B cell (primary cell): Measurements from ENCODE around the gene AGBL4. TPM values are rescaled to one million over a fixed set of nuclear protein-coding genes. Genes with fewer than 3 reads are reported as not detected.

Experiments
- ATAC-seq: fragments of 200-7000 bp; cut with Tn5 transposase; one replicate; pipeline ENCODE4 v1.10.0; 2021; ENCODE audit warnings: low read depth, mild to moderate bottlenecking, moderate number of reproducible peaks, moderate library complexity
- CTCF ChIA-PET: fragments of 350-600 bp; sonication (Branson Sonifier 250); formaldehyde crosslinking; loops from one replicate; lab custom pipeline; 2021; ENCODE audit warnings: antibody characterized with exemption, inconsistent platforms; lab: Charles Lee
- POLR2A ChIA-PET: fragments of 350-600 bp; sonication (Branson Sonifier 250); formaldehyde crosslinking; loops from one replicate; lab custom pipeline; 2021; ENCODE audit warnings: antibody characterized with exemption; lab: Charles Lee
- DNase-seq: peaks from one replicate; pipeline ENCODE4 v3.0.0; 2013
- H2AFZ ChIP-seq: 2 replicates; pipeline ENCODE4 v1.6.1; 2012; ENCODE audit warnings: mild to moderate bottlenecking, low read depth, low read length; ENCODE audit not compliant: insufficient read depth, poor library complexity, severe bottlenecking
- H3K27ac ChIP-seq, 2 donors: 1 replicate in 1 of 2; 2 replicates in 1 of 2; pipeline ENCODE4 v1.5.1; 2012 to 2013; ENCODE audit warnings: low read length in 2 of 2, mild to moderate bottlenecking in 2 of 2, moderate library complexity in 1 of 2
- H3K27me3 ChIP-seq, 4 experiments: fragments of 200-600 bp in 1 of 4; sonication (generic) in 1 of 4; replicated peaks in 1 of 4; 1 replicate in 2 of 4; 2 replicates in 2 of 4; pipeline versions ENCODE4 v1.6.1 to v1.7.0; 2013 to 2016; ENCODE audit warnings: low read length in 3 of 4, mild to moderate bottlenecking in 2 of 4, mixed read lengths in 1 of 4, moderate library complexity in 1 of 4; ENCODE audit not compliant: insufficient read depth in 4 of 4, control insufficient read depth in 3 of 4; ENCODE audit errors: control extremely low read depth in 1 of 4
- H3K36me3 ChIP-seq, 2 experiments: replicated peaks in 1 of 2; 1 replicate in 1 of 2; 2 replicates in 1 of 2; pipeline versions ENCODE4 v1.6.1 to v1.7.1; 2013; ENCODE audit warnings: low read length in 1 of 2; ENCODE audit not compliant: insufficient read depth in 2 of 2, control insufficient read depth in 1 of 2; ENCODE audit errors: control extremely low read depth in 1 of 2, extremely low read depth in 1 of 2
- H3K4me1 ChIP-seq, 2 donors: fragments of 200-600 bp in 1 of 2; sonication (generic) in 1 of 2; 1 replicate in 1 of 2; 2 replicates in 1 of 2; pipeline versions ENCODE4 v1.5.1 to v1.6.1; 2013 to 2017; ENCODE audit warnings: low read length in 2 of 2; ENCODE audit not compliant: control insufficient read depth in 2 of 2, insufficient read depth in 2 of 2
- H3K4me2 ChIP-seq: replicated peaks from 2 replicates; pipeline ENCODE3; 2012; ENCODE audit warnings: mild to moderate bottlenecking, low read depth, low read length; ENCODE audit not compliant: poor library complexity, severe bottlenecking
- H3K4me3 ChIP-seq, 5 experiments: fragments of 200-600 bp in 1 of 5; sonication (generic) in 1 of 5; 1 replicate in 3 of 5; 2 replicates in 2 of 5; pipeline versions ENCODE4 v1.5.1 to v1.7.0; 2011 to 2016; ENCODE audit warnings: low read length in 4 of 5, mild to moderate bottlenecking in 4 of 5, low read depth in 2 of 5, control low read depth in 1 of 5, moderate library complexity in 1 of 5; ENCODE audit not compliant: insufficient read depth in 1 of 5; ENCODE audit errors: control extremely low read depth in 1 of 5, extremely low read depth in 1 of 5
- H3K79me2 ChIP-seq: fragments of 200-600 bp; sonication (generic); one replicate; pipeline ENCODE4 v1.6.0; 2016; ENCODE audit warnings: low read length; ENCODE audit not compliant: control insufficient read depth, insufficient read depth
- H3K9ac ChIP-seq: fragments of 200-600 bp; sonication (generic); 2 replicates; pipeline ENCODE4 v1.6.1; 2017; ENCODE audit warnings: mild to moderate bottlenecking, low read length, moderate library complexity
- H3K9me3 ChIP-seq, 3 donors: one replicate each; pipeline versions ENCODE4 v1.6.1 to v1.7.1; 2013; ENCODE audit warnings: low read length in 2 of 3; ENCODE audit not compliant: control insufficient read depth in 2 of 3, insufficient read depth in 1 of 3; ENCODE audit errors: control extremely low read depth in 1 of 3
- H4K20me1 ChIP-seq: 2 replicates; pipeline ENCODE4 v1.6.0; 2012; ENCODE audit warnings: mild to moderate bottlenecking, low read length; ENCODE audit not compliant: insufficient read depth, control insufficient read depth, poor library complexity, severe bottlenecking
- H3K27ac Mint-ChIP-seq: one replicate; pipeline ENCODE4 v1.8.0; 2021; ENCODE audit warnings: mixed read lengths
- H3K27me3 Mint-ChIP-seq: one replicate; pipeline ENCODE4 v1.8.0; 2021; ENCODE audit warnings: mixed read lengths
- H3K4me1 Mint-ChIP-seq: one replicate; pipeline ENCODE4 v1.8.0; 2021; ENCODE audit warnings: mixed read lengths
- H3K4me3 Mint-ChIP-seq: one replicate; pipeline ENCODE4 v1.8.0; 2021; ENCODE audit warnings: mixed read lengths
- H3K9me3 Mint-ChIP-seq: one replicate; pipeline ENCODE4 v1.8.0; 2022; ENCODE audit warnings: mixed read lengths; ENCODE audit not compliant: insufficient read depth
- EZH2 ChIP-seq: IDR thresholded peaks from 2 replicates; pipeline ENCODE4 v1.6.1; 2012; ENCODE audit warnings: borderline replicate concordance, low read depth, mild to moderate bottlenecking, moderate library complexity, low read length; ENCODE audit not compliant: insufficient read depth, poor library complexity, severe bottlenecking
- WGBS: methylation state at CpG from one replicate; pipeline ENCODE4 v1.1.5; 2013; ENCODE audit warnings: missing lambda C conversion rate; ENCODE audit not compliant: insufficient coverage; 5-methylcytosine and 5-hydroxymethylcytosine counted together
- intact Hi-C: fragments of 100-400 bp; cut with micrococcal nuclease; formaldehyde crosslinking; loops from one replicate; pipeline ENCODE4 v1.10.0; 2022
- polyA plus RNA-seq: library from polyadenylated mRNA; depleted of rRNA; stranded (reverse); fragments of >200 nt; gene quantifications from 2 replicates; pipeline ENCODE4 v1.2.3, GENCODE V29; 2012
- total RNA-seq, 2 donors: library from RNA; stranded (reverse); fragments of 120-200 nt in 1 of 2; gene quantifications; 1 replicate in 1 of 2; 2 replicates in 1 of 2; pipeline versions ENCODE4 v1.2.3 to v1.2.4, GENCODE V29; 2013 to 2022
- TF ChIP-seq, protein P1 (sequence below): fragments of 200-600 bp; IDR thresholded peaks from one replicate; pipeline ENCODE4 v1.8.0; 2022; ENCODE audit warnings: antibody characterized with exemption, mild to moderate bottlenecking

Gene AGBL4
- total and polyA plus RNA-seq, 2 donors (not counting 1 experiment from before 2014, with no cell fraction given), result 0.07 to 0.12 TPM

DNA sequence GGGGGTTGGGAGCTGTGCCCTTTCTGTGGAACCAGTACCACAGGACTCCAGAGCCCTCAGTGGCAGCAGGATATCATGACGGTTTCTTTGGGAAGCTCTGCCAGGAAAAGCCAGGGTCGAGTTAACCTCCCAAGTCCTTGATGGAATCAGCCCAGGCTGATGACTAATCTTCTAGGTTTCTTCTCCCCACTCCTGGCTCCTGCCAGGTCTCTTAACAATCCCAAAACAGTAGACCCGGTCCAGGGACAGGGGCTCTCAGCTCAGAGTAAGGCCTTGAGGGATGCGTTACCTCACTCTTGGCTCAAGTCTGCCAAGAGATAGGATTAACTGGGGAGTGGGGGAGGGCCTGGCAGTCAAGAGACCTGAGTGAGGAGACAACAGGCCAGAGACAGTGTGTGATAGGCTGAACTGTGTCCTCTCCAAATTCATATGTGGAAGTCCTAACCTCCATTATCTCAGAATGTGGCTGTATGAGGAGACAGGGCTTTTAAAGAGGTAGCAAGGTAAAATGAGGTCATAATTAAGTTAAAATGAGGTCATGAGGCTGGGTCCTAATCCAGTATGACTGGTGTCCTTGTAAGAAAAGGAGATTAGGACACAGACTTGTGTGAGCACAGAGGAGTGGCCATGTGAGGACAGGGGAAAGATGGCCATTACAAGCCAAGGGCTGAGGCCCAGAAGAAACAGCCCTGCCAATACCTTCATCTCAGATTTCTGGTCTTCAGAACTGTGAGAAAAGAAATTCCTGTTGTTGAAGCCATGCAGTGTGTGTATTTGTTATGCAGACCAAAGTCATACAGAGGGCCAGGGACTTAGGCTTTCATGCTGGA, 1342.1 kb downstream of the AGBL4 start:
- peaks cover 3% of the 10 kb centered on the region for H3K27me3 Mint-ChIP-seq
- DNase-seq (no peak), ATAC-seq (no peak)
- H3K4me1 ChIP-seq, result peaks cover 0 to 8% of the 10 kb centered on the region in 2 donors
- H3K4me2 ChIP-seq, result no peak overlapping the region
- WGBS, result 86% methylated on average over 2 of the region's 4 CpGs
- H3K4me3 ChIP-seq, result no peak overlapping the region
- H3K27ac ChIP-seq, result no peak overlapping the region
- intact Hi-C loops, result no loop called here
- no peaks in the 10 kb centered on the region for H4K20me1 ChIP-seq
- H3K9ac ChIP-seq, result no peak overlapping the region
- peaks cover 7% of the 10 kb centered on the region for H3K4me1 Mint-ChIP-seq
- H2AFZ ChIP-seq, result no peak overlapping the region
- no peaks in the 10 kb centered on the region for H3K36me3 ChIP-seq
- no peak overlapping the region for H3K4me3 Mint-ChIP-seq
- CTCF ChIA-PET, result interaction anchor here (0.6 to 1.5 kb wide), 2 partner anchors 136 to 589 kb away, joined by 3 to 5 read pairs; no protein-coding TSS in a partner anchor
- no peaks in the 10 kb centered on the region for H3K9me3 ChIP-seq
- H3K27ac Mint-ChIP-seq, result no peak overlapping the region
- TF ChIP-seq, protein P1, sequence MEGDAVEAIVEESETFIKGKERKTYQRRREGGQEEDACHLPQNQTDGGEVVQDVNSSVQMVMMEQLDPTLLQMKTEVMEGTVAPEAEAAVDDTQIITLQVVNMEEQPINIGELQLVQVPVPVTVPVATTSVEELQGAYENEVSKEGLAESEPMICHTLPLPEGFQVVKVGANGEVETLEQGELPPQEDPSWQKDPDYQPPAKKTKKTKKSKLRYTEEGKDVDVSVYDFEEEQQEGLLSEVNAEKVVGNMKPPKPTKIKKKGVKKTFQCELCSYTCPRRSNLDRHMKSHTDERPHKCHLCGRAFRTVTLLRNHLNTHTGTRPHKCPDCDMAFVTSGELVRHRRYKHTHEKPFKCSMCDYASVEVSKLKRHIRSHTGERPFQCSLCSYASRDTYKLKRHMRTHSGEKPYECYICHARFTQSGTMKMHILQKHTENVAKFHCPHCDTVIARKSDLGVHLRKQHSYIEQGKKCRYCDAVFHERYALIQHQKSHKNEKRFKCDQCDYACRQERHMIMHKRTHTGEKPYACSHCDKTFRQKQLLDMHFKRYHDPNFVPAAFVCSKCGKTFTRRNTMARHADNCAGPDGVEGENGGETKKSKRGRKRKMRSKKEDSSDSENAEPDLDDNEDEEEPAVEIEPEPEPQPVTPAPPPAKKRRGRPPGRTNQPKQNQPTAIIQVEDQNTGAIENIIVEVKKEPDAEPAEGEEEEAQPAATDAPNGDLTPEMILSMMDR, result no peak
- TF ChIP-seq EZH2, result no peak
- POLR2A ChIA-PET, result no interaction called here
- no peaks in the 10 kb centered on the region for H3K9me3 Mint-ChIP-seq
- H3K27me3 ChIP-seq, result peaks cover 0 to 2% (median 0%) of the 10 kb centered on the region in 4 experiments
- H3K79me2 ChIP-seq, result no peaks in the 10 kb centered on the region

DNA sequence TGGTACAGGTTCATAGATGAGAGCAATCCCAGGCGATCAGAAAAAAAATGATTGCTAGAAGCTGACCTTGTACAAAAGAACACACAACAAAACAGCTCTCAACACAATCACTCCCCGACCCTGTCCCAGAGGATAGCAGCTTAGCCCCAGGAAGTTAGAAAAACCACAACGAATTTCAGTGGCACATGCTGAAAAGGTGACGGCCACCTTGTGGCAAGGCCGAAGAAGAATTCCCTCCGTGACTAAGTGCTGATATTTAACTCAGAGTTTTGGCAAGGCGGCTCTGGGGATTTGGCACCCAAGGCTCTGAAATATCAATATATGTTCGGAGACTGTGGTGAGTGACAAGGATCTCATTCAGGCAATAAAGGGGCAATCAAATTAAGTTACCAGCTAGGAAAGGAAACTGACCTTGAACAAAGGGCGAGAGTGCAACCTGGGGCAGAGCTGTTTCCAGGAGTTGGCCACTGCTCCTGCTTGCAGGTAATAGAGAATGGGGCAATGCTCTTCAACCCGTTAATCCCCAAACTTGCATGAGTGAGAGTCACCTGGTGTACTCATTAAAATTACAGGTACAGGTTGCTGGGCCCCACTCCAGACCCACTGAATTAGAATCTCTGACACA, 1343.2 kb downstream of the AGBL4 start:
- no peak for ATAC-seq
- no peak overlapping the region for H2AFZ ChIP-seq
- no peak for TF ChIP-seq EZH2
- TF ChIP-seq, protein P1, result no peak
- H3K4me3 Mint-ChIP-seq, result no peak overlapping the region
- no peak overlapping the region for H3K4me2 ChIP-seq
- H3K9me3 ChIP-seq, result no peaks in the 10 kb centered on the region
- H3K27me3 ChIP-seq, result peaks cover 0 to 2% (median 0%) of the 10 kb centered on the region in 4 experiments
- intact Hi-C loops, result no loop called here
- H4K20me1 ChIP-seq, result no peaks in the 10 kb centered on the region
- no peak for DNase-seq
- CTCF ChIA-PET, result interaction anchor here (0.5 to 8.9 kb wide), 3 partner anchors 139 to 588 kb away, joined by 3 to 228 read pairs (median 3); no protein-coding TSS in a partner anchor
- no peaks in the 10 kb centered on the region for H3K9me3 Mint-ChIP-seq
- peaks cover 3% of the 10 kb centered on the region for H3K27me3 Mint-ChIP-seq
- H3K79me2 ChIP-seq, result no peaks in the 10 kb centered on the region
- 59% methylated on average over 8 of the region's 10 CpGs for WGBS
- no peak overlapping the region for H3K27ac ChIP-seq
- no peak overlapping the region for H3K9ac ChIP-seq
- no peak overlapping the region for H3K27ac Mint-ChIP-seq
- H3K4me1 Mint-ChIP-seq, result peaks cover 7% of the 10 kb centered on the region
- H3K4me3 ChIP-seq, result no peak overlapping the region
- H3K36me3 ChIP-seq, result no peaks in the 10 kb centered on the region
- H3K4me1 ChIP-seq, result peaks cover 0 to 8% of the 10 kb centered on the region in 2 donors
- POLR2A ChIA-PET, result no interaction called here
